Measurements from ENCODE around the gene MACROD2. TPM values are rescaled to one million over a fixed set of nuclear protein-coding genes. Genes with fewer than 3 reads are reported as not detected.

Gene MACROD2
- total RNA-seq, 4 donors from 2014 or later = 4.6 to 33.0 (median 8.3) TPM

- 87 to 97% methylated on average over 4 to 5 of the region's 5 CpGs for WGBS, 2 donors (ENCODE audit: low coverage in 1 of 2)
- Histone ChIP-seq H3K36me3 (no peaks in the 10 kb centered on the region), H3K4me3 (no peak overlapping the region), H3K4me1 (no peaks in the 10 kb centered on the region), H3K27me3 (no peaks in the 10 kb centered on the region), H3K27ac (no peak overlapping the region), H3K9me3 (no peaks in the 10 kb centered on the region)
- intact Hi-C loops (cut with DNase I; ENCODE audit: low total_unique reads) (no loop called here), in situ Hi-C loops (cut with MboI; ENCODE audit: low pct_ligation_motif_present in 1 of 4, low pct_unique_long_range_greater_than_20kb in 1 of 4, low sequenced_read_pairs in 3 of 4) (no loop called here)
- TF ChIP-seq POLR2A (IDR thresholded peaks at IDR 0.05) (no peak), EP300 (IDR thresholded peaks at IDR 0.05; ENCODE audit: low read depth) (no peak), POLR2AphosphoS5 (IDR thresholded peaks at IDR 0.05) (no peak), CTCF (IDR thresholded peaks at IDR 0.05) (no peak)
- DNase-seq = no peak
Measured at GRCh38 chr20:15618912-15619311, 1623.6 kb downstream of the MACROD2 start.

- TF ChIP-seq POLR2A (IDR thresholded peaks at IDR 0.05) (no peak), CTCF (IDR thresholded peaks at IDR 0.05) (no peak), EP300 (IDR thresholded peaks at IDR 0.05; ENCODE audit: low read depth) (no peak), POLR2AphosphoS5 (IDR thresholded peaks at IDR 0.05) (no peak)
- no peaks in the 10 kb centered on the region for H3K27me3 ChIP-seq
- intact Hi-C loops (cut with DNase I; ENCODE audit: low total_unique reads) = no loop called here
- DNase-seq = no peak
- H3K4me3 ChIP-seq = no peak overlapping the region
- 92 to 100% methylated on average over 2 to 4 of the region's 4 CpGs for WGBS, 2 donors (ENCODE audit: low coverage in 1 of 2)
- H3K4me1 ChIP-seq = no peaks in the 10 kb centered on the region
- H3K27ac ChIP-seq = no peak overlapping the region
- no peaks in the 10 kb centered on the region for H3K36me3 ChIP-seq
- in situ Hi-C loops (cut with MboI; ENCODE audit: low pct_ligation_motif_present in 1 of 4, low pct_unique_long_range_greater_than_20kb in 1 of 4, low sequenced_read_pairs in 3 of 4) = no loop called here
- H3K9me3 ChIP-seq = no peaks in the 10 kb centered on the region
Measured at GRCh38 chr20:15619341-15619740, 1624.0 kb downstream of the MACROD2 start.

DNA sequence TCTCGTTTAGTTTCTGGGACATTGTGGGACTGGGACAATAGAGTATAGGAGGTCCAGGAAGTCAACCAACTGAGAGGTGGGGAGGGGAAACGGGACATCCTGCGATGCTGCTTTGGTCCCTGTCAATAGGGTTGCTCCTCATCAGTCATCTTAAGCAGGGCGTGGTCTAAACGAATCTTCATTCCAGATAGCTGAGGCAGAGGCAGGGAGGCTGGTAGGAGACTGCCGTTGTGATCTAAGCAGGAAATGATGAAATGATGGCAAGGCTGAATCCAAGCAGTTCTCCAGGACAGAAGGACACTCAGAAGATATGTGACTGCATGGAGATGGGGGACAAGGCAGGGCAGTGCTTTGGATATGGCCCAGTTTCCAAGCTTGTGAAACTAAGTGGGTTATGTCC lies 1624.5 kb downstream of the MACROD2 start:
- Histone ChIP-seq H3K4me3 (no peak overlapping the region), H3K27me3 (no peaks in the 10 kb centered on the region), H3K36me3 (no peaks in the 10 kb centered on the region), H3K9me3 (no peaks in the 10 kb centered on the region), H3K27ac (no peak overlapping the region), H3K4me1 (no peaks in the 10 kb centered on the region)
- no peak for DNase-seq
- TF ChIP-seq POLR2A (IDR thresholded peaks at IDR 0.05) (no peak), CTCF (IDR thresholded peaks at IDR 0.05) (no peak), POLR2AphosphoS5 (IDR thresholded peaks at IDR 0.05) (no peak), EP300 (IDR thresholded peaks at IDR 0.05; ENCODE audit: low read depth) (no peak)
- in situ Hi-C loops (cut with MboI; ENCODE audit: low pct_ligation_motif_present in 1 of 4, low pct_unique_long_range_greater_than_20kb in 1 of 4, low sequenced_read_pairs in 3 of 4) (no loop called here), intact Hi-C loops (cut with DNase I; ENCODE audit: low total_unique reads) (no loop called here)
- WGBS, 2 donors (ENCODE audit: low coverage in 1 of 2) = 86 to 93% methylated on average over 2 to 6 of the region's 6 CpGs

DNA sequence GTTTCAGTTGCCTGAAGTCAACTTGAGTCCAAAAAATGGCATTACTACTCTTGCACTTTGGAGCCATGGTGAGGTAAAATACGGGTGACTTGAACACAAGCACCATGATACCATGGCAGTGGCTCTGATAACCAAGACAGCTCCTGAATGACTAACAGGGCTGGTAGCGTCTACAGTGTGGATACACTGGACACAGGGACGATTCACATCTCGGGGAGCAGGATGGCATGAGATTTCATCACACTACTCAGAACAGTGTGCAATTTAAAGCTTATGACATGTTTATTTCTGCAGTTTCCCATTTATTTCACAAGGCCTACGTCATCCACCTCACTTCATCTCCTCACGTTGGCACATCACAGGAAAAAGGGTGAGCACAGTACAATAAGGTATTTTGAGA lies 1627.1 kb downstream of the MACROD2 start:
- H3K4me1 ChIP-seq = no peaks in the 10 kb centered on the region
- DNase-seq = no peak
- H3K36me3 ChIP-seq = no peaks in the 10 kb centered on the region
- no peak overlapping the region for H3K27ac ChIP-seq
- 84 to 92% methylated on average over 3 to 6 of the region's 6 CpGs for WGBS, 2 donors (ENCODE audit: low coverage in 1 of 2)
- TF ChIP-seq EP300 (IDR thresholded peaks at IDR 0.05; ENCODE audit: low read depth) = no peak
- no peak for TF ChIP-seq POLR2AphosphoS5 (IDR thresholded peaks at IDR 0.05)
- no peak for TF ChIP-seq CTCF (IDR thresholded peaks at IDR 0.05)
- no peak for TF ChIP-seq POLR2A (IDR thresholded peaks at IDR 0.05)
- no peak overlapping the region for H3K4me3 ChIP-seq
- no peaks in the 10 kb centered on the region for H3K27me3 ChIP-seq
- in situ Hi-C loops (cut with MboI; ENCODE audit: low pct_ligation_motif_present in 1 of 4, low pct_unique_long_range_greater_than_20kb in 1 of 4, low sequenced_read_pairs in 3 of 4) (no loop called here), intact Hi-C loops (cut with DNase I; ENCODE audit: low total_unique reads) (no loop called here)
- H3K9me3 ChIP-seq = no peaks in the 10 kb centered on the region
